OCI-LY1 (cell line): ENCODE measurements around the gene CATSPER1.

Source experiments
- H2AFZ ChIP-seq: fragments of 200-600 bp; sonication (generic), shearing (Covaris generic); 2 replicates; pipeline ENCODE4 v1.6.0; 2014; ENCODE audit warnings: antibody characterized with exemption, mild to moderate bottlenecking, low read length
- H3F3A ChIP-seq: fragments of 200-600 bp; sonication (generic), shearing (Covaris generic); 2 replicates; pipeline ENCODE4 v1.6.0; 2014; ENCODE audit warnings: mild to moderate bottlenecking, antibody characterized with exemption, low read length, moderate library complexity; ENCODE audit not compliant: insufficient read depth
- H3K27ac ChIP-seq: fragments of 200-600 bp; sonication (generic); 2 replicates; pipeline ENCODE4 v1.5.1; 2014; ENCODE audit warnings: low read length, mixed run types, mild to moderate bottlenecking, low read depth; ENCODE audit not compliant: poor library complexity, severe bottlenecking
- H3K27me3 ChIP-seq: fragments of 200-600 bp; sonication (generic); 2 replicates; pipeline ENCODE4 v1.6.0; 2014; ENCODE audit warnings: antibody characterized with exemption, mild to moderate bottlenecking, low read length, moderate library complexity; ENCODE audit not compliant: insufficient read depth
- H3K36me3 ChIP-seq: fragments of 200-600 bp; sonication (generic); 2 replicates; pipeline ENCODE4 v1.6.1; 2014; ENCODE audit warnings: mild to moderate bottlenecking, antibody characterized with exemption, low read length, moderate library complexity, mixed read lengths; ENCODE audit not compliant: insufficient read depth
- H3K4me1 ChIP-seq: fragments of 200-600 bp; sonication (generic); 2 replicates; pipeline ENCODE4 v1.5.1; 2014; ENCODE audit warnings: mild to moderate bottlenecking, low read length, moderate library complexity; ENCODE audit not compliant: insufficient read depth, severe bottlenecking
- H3K4me2 ChIP-seq: fragments of 200-600 bp; sonication (generic), shearing (Covaris generic); 2 replicates; pipeline ENCODE4 v1.6.1; 2014; ENCODE audit warnings: low read length
- H3K4me3 ChIP-seq: fragments of 200-600 bp; sonication (generic); 2 replicates; pipeline ENCODE4 v1.5.1; 2014; ENCODE audit warnings: low read length, low read depth, mild to moderate bottlenecking, mixed read lengths; ENCODE audit not compliant: poor library complexity, severe bottlenecking
- H3K79me2 ChIP-seq: fragments of 200-600 bp; shearing (Covaris generic); 2 replicates; pipeline ENCODE4 v1.6.1; 2016; ENCODE audit warnings: mixed run types, low read length, mixed read lengths; ENCODE audit not compliant: insufficient read depth
- H3K9ac ChIP-seq: fragments of 200-600 bp; sonication (generic), shearing (Covaris generic); 2 replicates; pipeline ENCODE4 v1.6.1; 2014; ENCODE audit warnings: mild to moderate bottlenecking, low read length, mixed read lengths
- H3K9me2 ChIP-seq: fragments of 200-600 bp; sonication (generic), shearing (Covaris generic); 2 replicates; pipeline ENCODE4 v1.6.1; 2014; ENCODE audit warnings: low read depth, mild to moderate bottlenecking, low read length, mixed read lengths
- H3K9me3 ChIP-seq: fragments of 200-600 bp; shearing (Covaris generic); 2 replicates; pipeline ENCODE4 v1.6.1; 2014; ENCODE audit warnings: low read length, mixed read lengths
- H4K20me1 ChIP-seq: fragments of 200-600 bp; sonication (generic), shearing (Covaris generic); 2 replicates; pipeline ENCODE4 v1.6.0; 2016; ENCODE audit warnings: mild to moderate bottlenecking, low read length; ENCODE audit not compliant: insufficient read depth
- EZH2 ChIP-seq: fragments of 200-600 bp; sonication (generic), shearing (Covaris generic); IDR thresholded peaks from 2 replicates; pipeline ENCODE4 v1.8.0; 2017; ENCODE audit warnings: borderline replicate concordance, mixed run types, mild to moderate bottlenecking, antibody characterized with exemption, low read length, moderate library complexity, mixed read lengths
- TF ChIP-seq, protein P1 (sequence below): fragments of 200-600 bp; sonication (generic), shearing (Covaris generic); IDR thresholded peaks from 2 replicates; pipeline ENCODE4 v1.5.1; 2017; ENCODE audit warnings: mild to moderate bottlenecking, antibody characterized with exemption, low read length, moderate library complexity, mixed read lengths

CATSPER1 gene

DNA sequence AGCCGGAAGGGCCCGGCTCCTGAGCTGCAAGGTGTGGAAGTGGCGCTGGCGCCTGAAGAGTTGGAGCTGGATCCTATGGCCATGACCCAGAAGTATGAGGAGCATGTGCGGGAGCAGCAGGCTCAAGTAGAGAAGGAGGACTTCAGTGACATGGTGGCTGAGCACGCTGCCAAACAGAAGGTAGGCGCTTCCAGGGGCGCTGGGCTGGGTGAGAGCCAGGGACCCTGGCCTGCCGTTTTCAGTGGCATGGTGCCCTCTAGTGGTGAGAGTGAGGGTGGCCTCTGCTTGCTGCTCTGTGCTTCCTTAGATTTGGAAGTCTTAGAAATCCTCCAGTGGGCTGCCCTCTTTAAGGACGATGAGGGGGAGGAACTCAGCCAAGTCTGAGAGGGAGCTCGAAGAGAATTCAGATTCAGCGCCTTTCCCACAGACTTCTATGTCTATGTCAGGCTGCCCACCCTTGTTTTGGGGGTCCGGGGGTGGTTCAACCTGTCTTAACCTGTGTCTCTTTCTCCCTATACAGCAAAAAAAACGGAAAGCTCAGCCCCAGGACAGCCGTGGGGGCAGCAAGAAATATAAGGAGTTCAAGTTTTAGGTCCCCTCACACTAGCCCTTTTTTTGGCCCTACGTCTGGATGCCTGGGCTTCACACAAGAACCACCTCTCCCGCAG is 42.0 kb upstream of the CATSPER1 start:
- H3K9me2 ChIP-seq = no peaks in the 10 kb centered on the region
- H4K20me1 ChIP-seq = no peaks in the 10 kb centered on the region
- no peak overlapping the region for H3K4me3 ChIP-seq
- peaks cover 39% of the 10 kb centered on the region for H3K4me1 ChIP-seq
- no peak overlapping the region; the same call in 1 of the 2 replicates for H3K9ac ChIP-seq
- H3K9me3 ChIP-seq = 0 out of 2 replicates have a peak, but pooled peaks cover 5% of the 10 kb centered on the region
- no peaks in the 10 kb centered on the region for H3K27me3 ChIP-seq
- peaks cover 68% of the 10 kb centered on the region for H3K36me3 ChIP-seq
- no peak for TF ChIP-seq EZH2
- TF ChIP-seq, protein P1, sequence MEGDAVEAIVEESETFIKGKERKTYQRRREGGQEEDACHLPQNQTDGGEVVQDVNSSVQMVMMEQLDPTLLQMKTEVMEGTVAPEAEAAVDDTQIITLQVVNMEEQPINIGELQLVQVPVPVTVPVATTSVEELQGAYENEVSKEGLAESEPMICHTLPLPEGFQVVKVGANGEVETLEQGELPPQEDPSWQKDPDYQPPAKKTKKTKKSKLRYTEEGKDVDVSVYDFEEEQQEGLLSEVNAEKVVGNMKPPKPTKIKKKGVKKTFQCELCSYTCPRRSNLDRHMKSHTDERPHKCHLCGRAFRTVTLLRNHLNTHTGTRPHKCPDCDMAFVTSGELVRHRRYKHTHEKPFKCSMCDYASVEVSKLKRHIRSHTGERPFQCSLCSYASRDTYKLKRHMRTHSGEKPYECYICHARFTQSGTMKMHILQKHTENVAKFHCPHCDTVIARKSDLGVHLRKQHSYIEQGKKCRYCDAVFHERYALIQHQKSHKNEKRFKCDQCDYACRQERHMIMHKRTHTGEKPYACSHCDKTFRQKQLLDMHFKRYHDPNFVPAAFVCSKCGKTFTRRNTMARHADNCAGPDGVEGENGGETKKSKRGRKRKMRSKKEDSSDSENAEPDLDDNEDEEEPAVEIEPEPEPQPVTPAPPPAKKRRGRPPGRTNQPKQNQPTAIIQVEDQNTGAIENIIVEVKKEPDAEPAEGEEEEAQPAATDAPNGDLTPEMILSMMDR = peak; percentile 93
- peak overlapping the region; percentile 72; the same call in 1 of the 2 replicates for H3K4me2 ChIP-seq
- H3K27ac ChIP-seq = peak overlapping the region; percentile 91
- H3K79me2 ChIP-seq = peaks cover 15% of the 10 kb centered on the region
- no peak overlapping the region for H2AFZ ChIP-seq
- peaks cover 11% of the 10 kb centered on the region; the same call in 1 of the 2 replicates for H3F3A ChIP-seq

DNA sequence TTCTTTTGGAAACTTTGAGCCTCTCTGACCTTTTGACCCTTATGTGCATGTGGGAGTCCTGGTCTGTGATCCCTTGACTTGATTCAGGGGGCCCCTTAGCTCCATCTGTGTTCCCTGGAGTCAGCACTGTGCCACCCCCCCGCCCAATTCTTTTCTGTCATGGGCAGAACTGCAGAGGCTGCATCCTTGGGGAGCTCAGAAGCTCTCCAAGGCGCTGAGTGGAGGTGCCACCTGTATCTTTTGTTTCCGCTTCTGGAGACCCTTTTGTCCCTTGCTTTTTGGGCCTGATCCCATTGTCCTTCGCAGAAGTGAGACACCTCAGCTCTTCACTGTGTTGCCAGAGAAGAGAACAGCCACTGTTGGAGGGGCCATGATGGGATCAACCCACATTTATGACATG is 41.4 kb upstream of the CATSPER1 start:
- no peaks in the 10 kb centered on the region for H3K27me3 ChIP-seq
- H3K9me2 ChIP-seq = no peaks in the 10 kb centered on the region
- TF ChIP-seq, protein P1 = no peak
- no peak for TF ChIP-seq EZH2
- H2AFZ ChIP-seq = no peak overlapping the region
- H3K4me2 ChIP-seq = no peak overlapping the region
- no peak overlapping the region for H3K4me3 ChIP-seq
- H3K27ac ChIP-seq = no peak overlapping the region
- peaks cover 32% of the 10 kb centered on the region for H3K4me1 ChIP-seq
- H3K36me3 ChIP-seq = peaks cover 68% of the 10 kb centered on the region
- 0 out of 2 replicates have a peak, but pooled peaks cover 5% of the 10 kb centered on the region for H3K9me3 ChIP-seq
- peaks cover 14% of the 10 kb centered on the region for H3K79me2 ChIP-seq
- H4K20me1 ChIP-seq = no peaks in the 10 kb centered on the region
- peaks cover 11% of the 10 kb centered on the region for H3F3A ChIP-seq
- no peak overlapping the region for H3K9ac ChIP-seq

DNA sequence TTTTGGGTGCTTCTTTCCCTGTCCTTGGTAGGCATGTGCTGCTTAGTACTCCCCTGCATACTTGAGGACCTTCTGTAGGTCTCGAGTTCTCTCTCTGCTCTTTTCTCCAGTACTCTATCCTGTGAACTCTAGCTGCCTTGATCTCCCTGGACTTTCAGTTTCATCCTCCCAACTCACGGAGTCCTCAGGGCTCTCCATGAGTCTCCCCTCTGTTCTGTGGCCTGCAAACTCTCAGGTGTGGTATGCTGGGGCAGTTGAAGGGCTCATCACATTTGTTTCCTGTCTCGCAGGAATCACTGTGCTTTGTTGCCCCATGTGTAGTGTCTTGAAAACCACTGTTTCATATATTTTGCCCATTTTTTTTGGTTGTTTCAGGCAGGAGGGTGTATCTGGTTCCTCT is 40.5 kb upstream of the CATSPER1 start:
- Histone ChIP-seq H3K36me3 (peaks cover 74% of the 10 kb centered on the region), H3K79me2 (peaks cover 9% of the 10 kb centered on the region), H3K27ac (no peak overlapping the region), H4K20me1 (no peaks in the 10 kb centered on the region), H2AFZ (no peak overlapping the region), H3K4me2 (no peak overlapping the region), H3K9me2 (no peaks in the 10 kb centered on the region), H3K27me3 (no peaks in the 10 kb centered on the region), H3F3A (peaks cover 11% of the 10 kb centered on the region), H3K4me1 (peaks cover 23% of the 10 kb centered on the region), H3K9ac (no peak overlapping the region), H3K9me3 (0 out of 2 replicates have a peak, but pooled peaks cover 5% of the 10 kb centered on the region), H3K4me3 (no peak overlapping the region)
- TF ChIP-seq, protein P1 = no peak
- TF ChIP-seq EZH2 = no peak
